GM12865 (cell line): ENCODE results near the gene TIMM50.
"Not testable (repeated sequence)": the region's sequence is repeated elsewhere in the genome, so short reads cannot be mapped to it uniquely, and the experiment has no call there.

Experiments
- DNase-seq: peaks from one replicate; pipeline ENCODE4 v3.0.0; 2010; ENCODE audit warnings: low read depth
- H3K4me3 ChIP-seq: 2 replicates; pipeline ENCODE4 v1.5.1; 2011; ENCODE audit warnings: mild to moderate bottlenecking, low read depth, low read length, control low read depth
- TF ChIP-seq, protein P1 (sequence below): IDR thresholded peaks from 2 replicates; pipeline ENCODE4 v1.5.1; 2011; ENCODE audit warnings: low read length, control low read depth, low read depth, inconsistent platforms; ENCODE audit not compliant: insufficient read depth; ENCODE audit errors: missing control alignments

Gene TIMM50

DNA sequence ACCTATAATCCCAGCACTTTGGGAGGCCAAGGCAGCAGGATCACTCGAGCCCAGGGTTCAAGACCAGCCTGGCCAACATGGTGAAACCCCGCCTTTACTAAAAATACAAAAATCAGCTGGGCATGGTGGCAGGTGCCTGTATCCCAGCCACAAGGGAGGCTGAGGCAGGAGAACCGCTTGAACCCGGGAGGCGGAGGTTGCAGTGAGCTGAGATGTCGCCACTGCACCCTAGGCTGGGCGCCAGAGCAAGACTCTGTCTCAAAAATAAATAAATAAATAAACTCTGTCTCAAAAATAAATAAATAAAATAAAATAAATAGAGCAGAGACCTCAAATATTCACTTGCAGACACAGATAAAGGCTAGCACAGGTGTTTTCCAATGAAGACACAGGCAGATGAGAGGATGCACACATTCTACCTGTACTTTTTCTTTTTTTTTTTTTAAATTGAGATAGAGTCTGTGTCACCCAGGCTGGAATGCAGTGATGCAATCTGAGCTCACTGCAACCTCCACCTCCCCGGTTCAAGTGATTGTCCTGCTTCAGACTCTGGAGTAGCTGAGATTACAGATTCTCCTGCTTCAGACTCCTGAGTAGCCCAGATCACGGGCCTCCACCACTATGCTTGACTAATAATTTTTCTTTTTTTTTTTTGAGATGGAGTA is 42.2 kb upstream of the TIMM50 start:
- TF ChIP-seq, protein P1, sequence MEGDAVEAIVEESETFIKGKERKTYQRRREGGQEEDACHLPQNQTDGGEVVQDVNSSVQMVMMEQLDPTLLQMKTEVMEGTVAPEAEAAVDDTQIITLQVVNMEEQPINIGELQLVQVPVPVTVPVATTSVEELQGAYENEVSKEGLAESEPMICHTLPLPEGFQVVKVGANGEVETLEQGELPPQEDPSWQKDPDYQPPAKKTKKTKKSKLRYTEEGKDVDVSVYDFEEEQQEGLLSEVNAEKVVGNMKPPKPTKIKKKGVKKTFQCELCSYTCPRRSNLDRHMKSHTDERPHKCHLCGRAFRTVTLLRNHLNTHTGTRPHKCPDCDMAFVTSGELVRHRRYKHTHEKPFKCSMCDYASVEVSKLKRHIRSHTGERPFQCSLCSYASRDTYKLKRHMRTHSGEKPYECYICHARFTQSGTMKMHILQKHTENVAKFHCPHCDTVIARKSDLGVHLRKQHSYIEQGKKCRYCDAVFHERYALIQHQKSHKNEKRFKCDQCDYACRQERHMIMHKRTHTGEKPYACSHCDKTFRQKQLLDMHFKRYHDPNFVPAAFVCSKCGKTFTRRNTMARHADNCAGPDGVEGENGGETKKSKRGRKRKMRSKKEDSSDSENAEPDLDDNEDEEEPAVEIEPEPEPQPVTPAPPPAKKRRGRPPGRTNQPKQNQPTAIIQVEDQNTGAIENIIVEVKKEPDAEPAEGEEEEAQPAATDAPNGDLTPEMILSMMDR: no peak
- no peak overlapping the region for H3K4me3 ChIP-seq
- DNase-seq: no peak

DNA sequence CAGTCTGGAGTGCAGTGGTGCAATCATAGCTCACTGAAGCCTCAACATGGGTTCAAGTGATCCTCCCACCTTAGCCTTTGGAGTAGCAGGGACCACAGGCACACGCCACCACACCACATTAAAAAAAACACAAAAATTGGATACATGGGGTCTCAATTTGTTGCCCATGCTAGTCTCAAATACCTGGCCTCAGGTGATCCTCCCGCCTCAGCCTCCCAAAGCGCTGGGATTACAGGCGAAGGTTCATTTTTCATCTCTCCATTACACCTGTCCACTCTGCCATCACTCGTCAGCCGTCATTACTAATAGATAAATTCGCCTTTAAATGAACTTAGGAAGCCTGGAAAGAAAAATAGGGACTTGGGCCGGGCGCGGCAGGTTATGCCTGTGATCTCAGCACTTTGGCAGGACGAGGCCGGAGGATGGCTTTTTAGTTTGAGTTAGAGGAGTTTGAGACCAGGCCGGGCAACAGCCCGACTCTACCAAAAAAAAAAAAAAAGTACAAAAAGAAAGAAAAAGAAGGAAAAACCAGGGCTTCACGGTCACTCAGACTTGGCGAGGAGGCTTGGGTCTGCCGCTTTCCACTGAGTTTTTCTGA is 35.9 kb upstream of the TIMM50 start:
- H3K4me3 ChIP-seq: peak overlapping the region; percentile 99
- DNase-seq: peak; percentile 32
- TF ChIP-seq, protein P1: no peak

DNA sequence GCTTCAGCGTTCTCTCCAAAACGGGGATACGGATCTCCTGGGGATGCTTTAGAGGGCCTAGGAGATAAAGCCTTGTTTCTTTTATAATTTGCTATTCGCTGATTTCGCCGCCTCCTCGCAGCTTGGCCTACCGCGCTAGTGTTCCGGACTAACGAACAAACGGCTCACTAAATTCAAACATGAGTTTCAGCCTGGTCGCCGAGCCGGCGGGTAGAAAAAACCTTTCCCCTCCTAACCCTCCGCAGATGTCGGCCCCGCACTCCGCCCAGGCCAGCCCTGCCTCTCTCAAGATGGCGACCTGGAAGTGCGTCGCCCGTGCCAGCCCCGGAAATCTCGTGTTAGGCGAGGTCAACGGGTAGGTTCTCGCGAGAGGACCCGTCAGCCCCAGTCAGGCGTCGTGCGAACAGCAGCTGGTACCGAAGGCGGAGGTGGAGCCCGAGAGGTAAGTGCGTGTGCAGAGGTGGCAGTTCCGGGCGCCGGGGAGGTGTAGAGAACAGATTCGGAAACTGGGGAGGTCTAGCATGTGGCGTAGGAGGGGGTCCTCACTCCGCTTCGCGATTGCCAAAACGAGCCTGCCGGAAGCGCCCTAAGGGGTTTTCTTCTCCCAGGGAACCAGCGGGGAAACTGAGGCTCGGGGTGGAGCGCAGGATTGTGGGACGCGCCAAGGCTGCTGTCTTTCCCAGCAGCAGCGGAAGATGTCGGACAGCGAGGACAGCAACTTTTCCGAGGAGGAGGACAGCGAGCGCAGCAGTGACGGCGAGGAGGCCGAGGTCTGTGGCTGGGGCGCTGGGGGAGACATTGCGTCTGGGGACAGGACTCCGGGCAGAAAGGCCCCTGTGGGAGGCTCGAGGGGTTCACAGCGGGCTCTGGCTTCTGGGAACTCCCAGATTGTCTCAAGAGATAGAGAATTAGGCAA is 35.2 kb upstream of the TIMM50 start, which contains the start of gene SUPT5H:
SUPT5H (plus strand) TSS at position 387 of the 916 bp plus-strand sequence; CDS start at position 696, 309 bp downstream.
- TF ChIP-seq, protein P1: no peak
- DNase-seq: peak; percentile 100
- peak within 1 kb of the TSS; percentile 99 for H3K4me3 ChIP-seq

DNA sequence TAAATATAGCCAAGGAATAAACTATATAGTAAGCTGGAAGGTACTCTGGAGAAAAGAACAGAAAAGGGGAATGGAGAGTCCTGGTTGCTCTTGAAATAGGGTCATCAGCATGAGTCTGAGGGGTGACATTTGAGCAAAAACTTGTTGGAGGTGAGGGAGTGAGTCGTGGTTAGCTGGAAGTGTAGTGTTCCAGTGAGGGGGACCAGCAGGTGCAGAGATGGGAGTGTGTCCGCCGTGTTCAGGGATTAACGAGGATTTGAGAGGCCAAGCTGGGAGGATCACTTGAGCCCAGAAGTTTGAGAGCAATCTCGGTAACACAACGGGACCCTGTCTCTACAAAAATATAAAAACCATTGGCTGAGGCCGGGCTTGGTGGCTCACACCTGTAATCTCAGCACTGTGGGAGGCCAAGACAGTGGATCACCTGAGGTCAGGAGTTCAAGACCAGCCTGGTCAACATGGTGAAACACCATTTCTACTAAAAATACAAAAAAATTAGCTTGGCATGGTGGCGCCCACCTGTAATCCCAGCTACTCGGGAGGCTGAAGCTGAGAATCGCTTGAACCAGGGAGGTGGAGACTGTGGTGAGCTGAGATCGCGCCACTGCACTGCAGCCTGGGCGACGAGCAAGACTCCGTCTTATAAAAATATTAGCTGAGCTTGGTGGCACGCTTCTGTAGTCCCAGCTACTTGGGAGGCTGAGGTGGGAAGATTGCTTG is 34.1 kb upstream of the TIMM50 start:
- TF ChIP-seq, protein P1: no peak
- H3K4me3 ChIP-seq: peak overlapping the region; percentile 99
- DNase-seq: no peak

DNA sequence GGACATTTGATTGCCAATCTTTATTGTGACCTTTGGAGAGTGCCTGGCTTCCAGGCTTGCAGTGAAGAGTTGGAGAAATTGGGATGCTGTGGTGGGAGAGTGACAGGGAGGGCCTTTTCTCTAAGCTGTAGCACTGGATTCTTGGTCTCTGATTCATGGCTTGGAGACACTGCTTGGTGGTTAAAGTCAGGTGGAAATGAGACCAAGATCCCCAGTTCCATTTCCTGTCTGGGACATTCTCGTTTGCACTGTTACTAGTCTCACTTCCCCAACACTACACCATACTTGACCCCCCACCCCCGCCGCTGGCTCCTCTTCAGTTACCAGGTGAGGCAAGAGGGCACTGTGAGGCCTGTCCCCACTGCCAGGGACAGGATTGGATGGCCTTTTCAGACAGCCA is 32.4 kb upstream of the TIMM50 start:
- peak overlapping the region; percentile 36 for H3K4me3 ChIP-seq
- DNase-seq: peak; percentile 73
- TF ChIP-seq, protein P1: no peak

DNA sequence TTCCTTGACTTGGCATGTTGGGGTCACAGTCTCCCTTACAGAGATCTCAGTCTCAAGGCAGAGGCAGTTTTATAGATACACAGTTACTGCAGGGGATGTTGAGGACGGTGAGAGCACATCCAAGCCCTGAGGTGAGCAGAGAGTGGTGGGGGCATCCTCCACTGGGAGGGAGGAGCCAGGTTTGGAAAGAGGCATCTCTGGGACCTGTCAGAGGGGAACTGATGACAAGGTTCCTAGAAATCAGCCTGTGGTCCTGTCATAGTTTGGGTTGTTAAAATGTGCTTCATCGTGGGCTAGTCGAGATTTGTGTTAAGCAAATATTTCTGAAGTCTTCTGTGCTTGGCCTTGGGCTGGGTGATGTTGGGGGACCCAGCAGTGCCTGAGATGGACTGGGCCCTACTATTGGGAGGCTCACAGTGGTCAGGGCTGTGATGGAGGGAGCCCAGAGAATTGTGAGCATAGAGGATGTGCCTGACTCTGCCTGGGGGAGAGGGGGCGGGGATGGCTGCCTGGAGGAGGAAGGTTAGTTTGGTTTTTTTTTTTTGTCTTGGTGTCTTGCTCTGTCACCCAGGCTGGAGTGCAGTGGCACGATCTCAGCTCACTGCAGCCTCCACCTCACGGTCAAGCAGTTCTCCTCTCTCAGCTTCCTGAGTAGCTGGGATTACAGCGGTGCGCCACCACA is 31.4 kb upstream of the TIMM50 start:
- TF ChIP-seq, protein P1: no peak
- DNase-seq: no peak
- no peak overlapping the region for H3K4me3 ChIP-seq

DNA sequence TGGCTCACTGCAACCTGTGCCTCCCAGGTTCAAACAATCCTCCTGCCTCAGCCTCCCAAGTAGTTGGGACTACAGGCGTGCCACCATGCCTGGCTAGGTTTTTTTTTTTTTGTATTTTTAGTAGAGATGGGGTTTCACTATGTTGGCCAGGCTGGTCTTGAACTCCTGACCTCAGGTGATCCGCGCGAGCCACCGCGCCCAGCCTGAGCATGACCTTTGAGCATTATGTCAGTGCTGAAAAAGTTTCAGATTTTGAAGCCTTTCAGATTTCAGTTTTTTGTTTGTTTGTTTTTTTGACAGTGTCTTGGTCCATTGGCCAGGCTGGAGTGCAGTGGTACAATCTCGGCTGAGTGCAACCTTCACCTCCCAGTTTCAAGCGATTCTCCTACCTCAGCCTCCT is 29.4 kb upstream of the TIMM50 start:
- DNase-seq, H3K4me3 ChIP-seq: not testable (repeated sequence)
